ENCODE measurements around the gene REXO1. TPM values are rescaled to one million over a fixed set of nuclear protein-coding genes. Genes with fewer than 3 reads are reported as not detected.

REXO1 gene
- total RNA-seq, 1 experiment from 2014 or later, result 43.0 TPM

DNA sequence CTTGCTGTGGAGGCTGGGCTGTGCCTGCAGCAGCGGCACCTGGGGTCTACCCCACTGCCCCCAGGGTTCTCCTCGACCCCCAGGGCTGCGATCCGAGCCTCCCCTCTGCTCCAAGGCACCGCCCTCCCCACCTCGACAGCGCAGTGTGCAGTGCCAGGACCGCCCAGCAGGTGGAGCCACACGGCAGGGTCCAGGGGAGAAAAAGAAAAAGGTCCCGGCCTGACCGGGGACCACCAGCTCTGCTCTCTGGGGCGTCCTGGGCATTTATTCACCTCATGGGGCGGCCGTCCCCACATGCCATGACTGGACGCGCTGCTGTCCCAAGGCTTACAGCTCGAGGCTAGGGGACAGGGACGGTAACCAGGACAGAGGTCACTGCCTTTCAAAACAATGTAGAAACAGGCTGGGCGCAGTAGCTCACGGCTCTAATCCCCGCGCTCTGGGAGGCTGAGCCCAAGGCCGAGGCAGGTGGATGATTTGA, 10.6 kb downstream of the REXO1 start:
- intact Hi-C loops (cut with micrococcal nuclease; ENCODE audit: unreplicated experiment), result no loop called here
- Histone ChIP-seq H3K9me3 (no peaks in the 10 kb centered on the region), H3K4me1 (no peaks in the 10 kb centered on the region), H3K27me3 (replicated peaks; ENCODE audit: control insufficient read depth, insufficient read depth, low read length) (no peaks in the 10 kb centered on the region), H3K36me3 (ENCODE audit: control insufficient read depth, insufficient read depth, low read length) (no peaks in the 10 kb centered on the region), H3K4me3 (ENCODE audit: low read depth, low read length) (no peak overlapping the region)
- H3K36me3 Mint-ChIP-seq (ENCODE audit: insufficient read depth, unreplicated experiment), result peaks cover 35% of the 10 kb centered on the region
- no peak overlapping the region for H3K27ac Mint-ChIP-seq (ENCODE audit: unreplicated experiment)
- no peaks in the 10 kb centered on the region for H3K9me3 Mint-ChIP-seq (ENCODE audit: unreplicated experiment)
- ChIA-PET CTCF (interaction anchor here (0.8 to 2.7 kb wide), 2 partner anchors 12 to 15 kb away, joined by 4 to 14 read pairs; no protein-coding TSS in a partner anchor), POLR2A (interaction anchor here (1.2 kb wide), 1 partner anchor 9 kb away, joined by 3 read pairs; no protein-coding TSS in a partner anchor)
- H3K4me3 Mint-ChIP-seq (ENCODE audit: unreplicated experiment), result no peak overlapping the region
- no TSS peak for BruUV-seq (replicated peaks)
- DNase-seq, result peak in 1 of 2 experiments; percentile 70
- TF ChIP-seq, protein P1, sequence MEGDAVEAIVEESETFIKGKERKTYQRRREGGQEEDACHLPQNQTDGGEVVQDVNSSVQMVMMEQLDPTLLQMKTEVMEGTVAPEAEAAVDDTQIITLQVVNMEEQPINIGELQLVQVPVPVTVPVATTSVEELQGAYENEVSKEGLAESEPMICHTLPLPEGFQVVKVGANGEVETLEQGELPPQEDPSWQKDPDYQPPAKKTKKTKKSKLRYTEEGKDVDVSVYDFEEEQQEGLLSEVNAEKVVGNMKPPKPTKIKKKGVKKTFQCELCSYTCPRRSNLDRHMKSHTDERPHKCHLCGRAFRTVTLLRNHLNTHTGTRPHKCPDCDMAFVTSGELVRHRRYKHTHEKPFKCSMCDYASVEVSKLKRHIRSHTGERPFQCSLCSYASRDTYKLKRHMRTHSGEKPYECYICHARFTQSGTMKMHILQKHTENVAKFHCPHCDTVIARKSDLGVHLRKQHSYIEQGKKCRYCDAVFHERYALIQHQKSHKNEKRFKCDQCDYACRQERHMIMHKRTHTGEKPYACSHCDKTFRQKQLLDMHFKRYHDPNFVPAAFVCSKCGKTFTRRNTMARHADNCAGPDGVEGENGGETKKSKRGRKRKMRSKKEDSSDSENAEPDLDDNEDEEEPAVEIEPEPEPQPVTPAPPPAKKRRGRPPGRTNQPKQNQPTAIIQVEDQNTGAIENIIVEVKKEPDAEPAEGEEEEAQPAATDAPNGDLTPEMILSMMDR (IDR thresholded peaks at IDR 0.05; ENCODE audit: insufficient read depth in 1 of 2, low read depth in 1 of 2, low read length in 1 of 2, severe bottlenecking in 1 of 2, unreplicated experiment in 1 of 2), result peak; percentile 82 to 87
- no peaks in the 10 kb centered on the region for H3K27me3 Mint-ChIP-seq (ENCODE audit: insufficient read depth, unreplicated experiment)
- H3K4me1 Mint-ChIP-seq (ENCODE audit: low read depth, unreplicated experiment), result no peaks in the 10 kb centered on the region

DNA sequence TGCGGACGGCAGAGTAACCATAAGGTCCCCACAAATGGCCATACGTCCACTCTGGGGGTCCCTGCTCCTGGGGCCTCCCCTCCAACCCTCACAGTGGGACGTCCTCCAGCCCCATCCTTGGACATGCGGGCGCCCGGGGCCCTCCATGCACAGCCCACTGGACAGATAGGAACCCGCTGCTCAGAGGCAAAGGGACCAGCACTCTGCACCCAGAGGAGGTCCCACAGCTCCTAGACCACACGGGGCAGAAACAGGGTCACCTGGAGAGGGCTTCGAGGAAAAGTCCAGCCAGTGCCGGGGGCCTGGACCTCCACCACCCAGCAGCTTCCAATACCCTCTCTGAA, 11.1 kb downstream of the REXO1 start:
- ChIA-PET CTCF (interaction anchor here (0.8 to 2.7 kb wide), 2 partner anchors 11 to 15 kb away, joined by 4 to 14 read pairs; no protein-coding TSS in a partner anchor), POLR2A (no interaction called here)
- no peaks in the 10 kb centered on the region for H3K4me1 Mint-ChIP-seq (ENCODE audit: low read depth, unreplicated experiment)
- no peak overlapping the region for H3K27ac Mint-ChIP-seq (ENCODE audit: unreplicated experiment)
- Histone ChIP-seq H3K27me3 (replicated peaks; ENCODE audit: control insufficient read depth, insufficient read depth, low read length) (no peaks in the 10 kb centered on the region), H3K36me3 (ENCODE audit: control insufficient read depth, insufficient read depth, low read length) (no peaks in the 10 kb centered on the region), H3K4me1 (no peaks in the 10 kb centered on the region), H3K4me3 (ENCODE audit: low read depth, low read length) (no peak overlapping the region), H3K9me3 (no peaks in the 10 kb centered on the region)
- TF ChIP-seq, protein P1 (IDR thresholded peaks at IDR 0.05; ENCODE audit: insufficient read depth in 1 of 2, low read depth in 1 of 2, low read length in 1 of 2, severe bottlenecking in 1 of 2, unreplicated experiment in 1 of 2), result no peak
- H3K9me3 Mint-ChIP-seq (ENCODE audit: unreplicated experiment), result no peaks in the 10 kb centered on the region
- BruUV-seq (replicated peaks), result no TSS peak
- no peak overlapping the region for H3K4me3 Mint-ChIP-seq (ENCODE audit: unreplicated experiment)
- no peak for DNase-seq
- H3K36me3 Mint-ChIP-seq (ENCODE audit: insufficient read depth, unreplicated experiment), result peaks cover 38% of the 10 kb centered on the region
- intact Hi-C loops (cut with micrococcal nuclease; ENCODE audit: unreplicated experiment), result no loop called here
- no peaks in the 10 kb centered on the region for H3K27me3 Mint-ChIP-seq (ENCODE audit: insufficient read depth, unreplicated experiment)

DNA sequence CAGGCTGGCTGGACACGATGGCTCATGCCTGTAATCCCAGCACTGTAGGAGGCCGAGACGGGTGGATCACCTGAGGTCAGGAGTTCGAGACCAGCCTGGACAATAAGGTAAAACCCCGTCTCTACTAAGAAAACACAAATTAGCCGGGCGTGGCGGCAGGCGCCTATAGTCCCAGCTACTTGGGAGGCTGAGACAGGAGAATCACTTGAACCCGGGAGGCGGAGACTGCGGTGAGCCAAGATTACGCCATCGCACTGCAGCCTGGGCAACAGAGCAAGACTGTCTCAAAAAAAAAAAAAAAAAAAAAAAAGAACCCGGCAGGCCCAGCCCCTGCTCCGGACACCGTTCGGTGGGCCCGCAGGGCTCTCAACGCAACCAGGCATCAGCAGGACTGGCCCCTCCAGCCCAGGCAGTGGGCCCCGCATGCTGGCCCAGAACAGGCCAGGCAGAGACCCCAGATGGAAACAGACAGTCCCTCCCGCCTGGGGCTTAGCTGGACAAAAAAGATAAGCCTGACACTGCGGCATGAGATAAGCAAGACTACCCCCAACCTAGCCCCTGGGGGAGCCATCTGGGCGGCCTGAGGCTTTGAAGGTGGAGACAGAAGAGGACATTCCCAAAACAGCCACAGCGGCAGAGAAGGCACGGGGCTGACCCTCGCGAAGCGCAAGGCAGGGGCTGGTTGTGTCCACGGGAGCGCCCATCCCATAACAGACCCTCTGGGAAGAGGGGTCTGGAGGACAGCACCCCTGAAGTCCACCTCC, 11.6 kb downstream of the REXO1 start:
- POLR2A ChIA-PET, result no interaction called here
- H3K36me3 ChIP-seq (ENCODE audit: control insufficient read depth, insufficient read depth, low read length), result no peaks in the 10 kb centered on the region

More for the DNA sequence above, 11.6 kb downstream of the REXO1 start:
- Histone ChIP-seq H3K4me3 (ENCODE audit: low read depth, low read length) (no peak overlapping the region), H3K27me3 (replicated peaks; ENCODE audit: control insufficient read depth, insufficient read depth, low read length) (no peaks in the 10 kb centered on the region), H3K9me3 (no peaks in the 10 kb centered on the region), H3K4me1 (no peaks in the 10 kb centered on the region)
- H3K9me3 Mint-ChIP-seq (ENCODE audit: unreplicated experiment), result no peaks in the 10 kb centered on the region
- intact Hi-C loops (cut with micrococcal nuclease; ENCODE audit: unreplicated experiment), result no loop called here
- peak overlapping the region; percentile 13 for H3K27ac Mint-ChIP-seq (ENCODE audit: unreplicated experiment)
- no peaks in the 10 kb centered on the region for H3K4me1 Mint-ChIP-seq (ENCODE audit: low read depth, unreplicated experiment)
- no peak for DNase-seq
- no peak overlapping the region for H3K4me3 Mint-ChIP-seq (ENCODE audit: unreplicated experiment)
- no TSS peak for BruUV-seq (replicated peaks)
- TF ChIP-seq, protein P1 (IDR thresholded peaks at IDR 0.05; ENCODE audit: insufficient read depth in 1 of 2, low read depth in 1 of 2, low read length in 1 of 2, severe bottlenecking in 1 of 2, unreplicated experiment in 1 of 2), result no peak
- H3K36me3 Mint-ChIP-seq (ENCODE audit: insufficient read depth, unreplicated experiment), result peaks cover 40% of the 10 kb centered on the region
- no peaks in the 10 kb centered on the region for H3K27me3 Mint-ChIP-seq (ENCODE audit: insufficient read depth, unreplicated experiment)
- CTCF ChIA-PET, result interaction anchor here (0.8 to 2.7 kb wide), 3 partner anchors 10 to 14 kb away, joined by 4 to 14 read pairs (median 6); no protein-coding TSS in a partner anchor
